ENCODE measurements around the gene PPIE.

Gene PPIE

GRCh38 chr1:39788758-39789570 lies 50.3 kb downstream of the PPIE start, which contains the start of gene BMP8B:
Gene BMP8B, minus strand, starts transcription at chr1:39788865. Its CDS starts 380 bp downstream, at chr1:39788485.
- peak; percentile 92 for DNase-seq (ENCODE audit: low spot score)
- TF ChIP-seq CTCF (IDR thresholded peaks at IDR 0.05; ENCODE audit: extremely low read depth, missing control alignments): no peak

GRCh38 chr1:39789571-39790110 lies 51.0 kb downstream of the PPIE start:
- no peak for DNase-seq (ENCODE audit: low spot score)
- TF ChIP-seq CTCF (IDR thresholded peaks at IDR 0.05; ENCODE audit: extremely low read depth, missing control alignments): no peak

- TF ChIP-seq CTCF (IDR thresholded peaks at IDR 0.05; ENCODE audit: extremely low read depth, missing control alignments): no peak
- no peak for DNase-seq (ENCODE audit: low spot score)
Measured at GRCh38 chr1:39791838-39792237, 53.2 kb downstream of the PPIE start.

- TF ChIP-seq CTCF (IDR thresholded peaks at IDR 0.05; ENCODE audit: extremely low read depth, missing control alignments): no peak
- no peak for DNase-seq (ENCODE audit: low spot score)
Measured at GRCh38 chr1:39795651-39796050, 57.0 kb downstream of the PPIE start.

GRCh38 chr1:39798859-39799769 lies 60.4 kb downstream of the PPIE start:
- DNase-seq (ENCODE audit: low spot score): peak; percentile 91
- TF ChIP-seq CTCF (IDR thresholded peaks at IDR 0.05; ENCODE audit: extremely low read depth, missing control alignments): peak; percentile 64

- peak; percentile 81 for DNase-seq (ENCODE audit: low spot score)
- TF ChIP-seq CTCF (IDR thresholded peaks at IDR 0.05; ENCODE audit: extremely low read depth, missing control alignments): peak; percentile 82
Measured at GRCh38 chr1:39799770-39800470, 61.2 kb downstream of the PPIE start.

All from GM20000 (cell line).